H9 (cell line): Measurements from ENCODE around the gene CASP8. TPM values are rescaled to one million over a fixed set of nuclear protein-coding genes. Genes with fewer than 3 reads are reported as not detected.

ENCODE experiments used
- DNase-seq: peaks from one replicate; pipeline ENCODE4 v3.0.0-alpha.2; 2017
- H2AFZ ChIP-seq: one replicate; pipeline ENCODE4 v1.6.1; 2013; ENCODE audit warnings: mild to moderate bottlenecking, low read length, control low read depth, moderate library complexity
- H2AK5ac ChIP-seq: 2 replicates; pipeline ENCODE4 v1.6.1; 2013; ENCODE audit warnings: low read length, control low read depth, mixed read lengths; ENCODE audit not compliant: insufficient read length
- H2BK120ac ChIP-seq: one replicate; pipeline ENCODE4 v1.6.1; 2013; ENCODE audit warnings: low read depth, mild to moderate bottlenecking, low read length, control low read depth, inconsistent platforms; ENCODE audit not compliant: poor library complexity, severe bottlenecking
- H2BK12ac ChIP-seq: 2 replicates; pipeline ENCODE4 v1.6.1; 2013; ENCODE audit warnings: low read length, control low read depth, mixed read lengths, low read depth; ENCODE audit not compliant: insufficient read length
- H2BK15ac ChIP-seq: 2 replicates; pipeline ENCODE4 v1.6.1; 2013; ENCODE audit warnings: low read depth, low read length, control low read depth
- H2BK20ac ChIP-seq: one replicate; pipeline ENCODE4 v1.6.1; 2013; ENCODE audit warnings: low read depth, mild to moderate bottlenecking, low read length, control low read depth, inconsistent platforms; ENCODE audit not compliant: poor library complexity, severe bottlenecking
- H2BK5ac ChIP-seq: 2 replicates; pipeline ENCODE4 v1.6.1; 2013; ENCODE audit warnings: low read length, control low read depth, mixed read lengths; ENCODE audit not compliant: insufficient read length
- H3K14ac ChIP-seq: 2 replicates; pipeline ENCODE4 v1.6.1; 2013; ENCODE audit warnings: low read length, control low read depth; ENCODE audit not compliant: insufficient read depth
- H3K18ac ChIP-seq: 2 replicates; pipeline ENCODE4 v1.6.1; 2013; ENCODE audit warnings: low read depth, mild to moderate bottlenecking, mixed read lengths, low read length, control low read depth; ENCODE audit not compliant: insufficient read length
- H3K23ac ChIP-seq: 2 replicates; pipeline ENCODE4 v1.6.1; 2013; ENCODE audit warnings: low read length, control low read depth, mixed read lengths, low read depth; ENCODE audit not compliant: insufficient read length
- H3K23me2 ChIP-seq: 2 replicates; pipeline ENCODE4 v1.6.1; 2013; ENCODE audit warnings: low read depth, mild to moderate bottlenecking, mixed read lengths, low read length, control low read depth; ENCODE audit not compliant: insufficient read length, poor library complexity, severe bottlenecking
- H3K27ac ChIP-seq: 2 replicates; pipeline ENCODE4 v1.5.1; 2013; ENCODE audit warnings: low read length, control low read depth, mixed read lengths, low read depth; ENCODE audit not compliant: insufficient read length
- H3K27me3 ChIP-seq: 2 replicates; pipeline ENCODE4 v1.6.1; 2013; ENCODE audit warnings: low read length, control low read depth, inconsistent platforms; ENCODE audit not compliant: insufficient read depth
- H3K4ac ChIP-seq: 2 replicates; pipeline ENCODE4 v1.6.1; 2013; ENCODE audit warnings: low read depth, mild to moderate bottlenecking, control low read depth, inconsistent platforms, low read length, moderate library complexity
- H3K4me1 ChIP-seq: 2 replicates; pipeline ENCODE4 v1.6.1; 2013; ENCODE audit warnings: low read length, control low read depth, inconsistent platforms; ENCODE audit not compliant: insufficient read depth
- H3K4me2 ChIP-seq: 2 replicates; pipeline ENCODE4 v1.6.1; 2013; ENCODE audit warnings: low read length, control low read depth, mixed read lengths; ENCODE audit not compliant: insufficient read length, insufficient read depth
- H3K56ac ChIP-seq: 2 replicates; pipeline ENCODE4 v1.6.1; 2013; ENCODE audit warnings: low read depth, mild to moderate bottlenecking, mixed read lengths, low read length, control low read depth; ENCODE audit not compliant: insufficient read length
- H3K79me1 ChIP-seq: 2 replicates; pipeline ENCODE4 v1.6.1; 2013; ENCODE audit warnings: low read depth, mild to moderate bottlenecking, moderate library complexity, low read length, control low read depth, inconsistent platforms; ENCODE audit not compliant: insufficient read depth, poor library complexity, severe bottlenecking
- H3K79me2 ChIP-seq: 2 replicates; pipeline ENCODE4 v1.6.1; 2013; ENCODE audit warnings: low read length, control low read depth, inconsistent platforms; ENCODE audit not compliant: insufficient read depth
- H3K9ac ChIP-seq: 2 replicates; pipeline ENCODE4 v1.6.1; 2013; ENCODE audit warnings: low read length, control low read depth, mixed read lengths; ENCODE audit not compliant: insufficient read length; ENCODE audit errors: extremely low read depth
- H3K9me3 ChIP-seq: one replicate; pipeline ENCODE4 v1.6.1; 2013; ENCODE audit warnings: low read depth, low read length, inconsistent platforms; ENCODE audit not compliant: control insufficient read depth
- H3T11ph ChIP-seq: one replicate; pipeline ENCODE4 v1.6.1; 2013; ENCODE audit warnings: mild to moderate bottlenecking, low read length, control low read depth, inconsistent platforms
- H4K20me1 ChIP-seq: one replicate; pipeline ENCODE4 v1.6.1; 2013; ENCODE audit not compliant: control insufficient read depth, insufficient read length, insufficient read depth
- H4K5ac ChIP-seq: 2 replicates; pipeline ENCODE4 v1.6.1; 2013; ENCODE audit warnings: low read depth, mild to moderate bottlenecking, mixed read lengths, low read length, control low read depth; ENCODE audit not compliant: insufficient read length
- H4K8ac ChIP-seq: replicated peaks from 2 replicates; pipeline ENCODE4 v1.6.1; 2013; ENCODE audit warnings: low read length, control low read depth, mixed read lengths, low read depth; ENCODE audit not compliant: insufficient read length
- H4K91ac ChIP-seq: 2 replicates; pipeline ENCODE4 v1.6.1; 2013; ENCODE audit warnings: low read depth, mild to moderate bottlenecking, moderate library complexity, mixed read lengths, low read length, control low read depth; ENCODE audit not compliant: insufficient read length
- H3K27ac Mint-ChIP-seq, 3 experiments: 2 replicates in 2 of 3; 3 replicates in 1 of 3; pipeline ENCODE4 v1.8.0; 2020 to 2021; ENCODE audit warnings: mixed read lengths in 3 of 3, mild to moderate bottlenecking in 1 of 3, moderate library complexity in 1 of 3
- H3K27me3 Mint-ChIP-seq: 2 replicates; pipeline ENCODE4 v1.8.0; 2021; ENCODE audit warnings: low read depth, mild to moderate bottlenecking, moderate library complexity, mixed read lengths
- H3K36me3 Mint-ChIP-seq, 3 experiments: 2 replicates in 2 of 3; 3 replicates in 1 of 3; pipeline ENCODE4 v1.8.0; 2020 to 2021; ENCODE audit warnings: low read depth in 3 of 3, mixed read lengths in 3 of 3; ENCODE audit not compliant: insufficient read depth in 1 of 3
- H3K4me1 Mint-ChIP-seq, 2 experiments: 2 replicates each; pipeline ENCODE4 v1.8.0; 2020; ENCODE audit warnings: mixed read lengths in 2 of 2
- H3K4me3 Mint-ChIP-seq, 2 experiments: 2 replicates in 1 of 2; 3 replicates in 1 of 2; pipeline ENCODE4 v1.8.0; 2020 to 2021; ENCODE audit warnings: mild to moderate bottlenecking in 2 of 2, mixed read lengths in 2 of 2, moderate library complexity in 1 of 2
- H3K9me3 Mint-ChIP-seq, 2 experiments: 2 replicates in 1 of 2; 3 replicates in 1 of 2; pipeline ENCODE4 v1.8.0; 2020; ENCODE audit warnings: mild to moderate bottlenecking in 2 of 2, mixed read lengths in 2 of 2, moderate library complexity in 1 of 2
- WGBS: extraction: QIAGEN DNeasy Blood & Tissue Kit; methylation state at CpG from one replicate; pipeline ENCODE4 v1.1.7; 2013; ENCODE audit warnings: missing lambda C conversion rate, low lambda C conversion rate, mixed read lengths; ENCODE audit not compliant: insufficient read length; ENCODE audit errors: extremely low coverage; 5-methylcytosine and 5-hydroxymethylcytosine counted together
- total RNA-seq: library from RNA; stranded (reverse); gene quantifications from 2 replicates; pipeline ENCODE4 v1.2.1, GENCODE V29; 2021
- TF ChIP-seq, protein P1 (sequence below): fragments of 200-600 bp; sonication (generic); conservative IDR thresholded peaks from 3 replicates; pipeline ENCODE4 v1.8.0; 2021; ENCODE audit warnings: antibody characterized with exemption, mild to moderate bottlenecking

Gene CASP8
- total RNA-seq, 1 experiment from 2014 or later: 10.0 TPM

DNA sequence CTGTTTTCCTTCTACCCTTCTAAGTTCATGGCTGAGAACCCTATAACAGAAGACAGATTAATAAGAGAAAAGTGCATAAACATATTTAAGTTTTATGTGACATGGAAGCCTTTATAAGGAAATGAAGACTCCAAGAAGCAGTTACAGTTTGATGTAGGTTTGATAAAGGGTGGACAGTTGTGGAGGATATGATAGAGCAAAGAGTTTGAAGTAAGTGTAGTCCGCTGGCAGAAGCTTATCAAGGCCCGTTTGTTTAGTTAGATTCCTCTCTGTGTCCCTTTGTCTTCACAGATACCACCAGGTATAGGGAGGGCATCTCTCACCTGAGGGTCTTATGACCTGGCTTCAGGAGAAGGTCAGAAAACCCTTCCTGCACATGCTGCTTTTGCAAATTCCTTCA, 10.4 kb upstream of the CASP8 start:
- Histone ChIP-seq H2BK20ac (no peak overlapping the region), H3K79me2 (no peaks in the 10 kb centered on the region), H3K9me3 (no peaks in the 10 kb centered on the region), H3K4me1 (peaks cover 5% of the 10 kb centered on the region), H4K91ac (no peak overlapping the region), H4K20me1 (no peaks in the 10 kb centered on the region), H3T11ph (no peak overlapping the region), H2BK5ac (no peak overlapping the region), H3K9ac (no peak overlapping the region), H3K27me3 (no peaks in the 10 kb centered on the region), H3K56ac (no peak overlapping the region), H2AK5ac (no peak overlapping the region), H2BK120ac (no peak overlapping the region), H3K79me1 (no peaks in the 10 kb centered on the region), H2BK15ac (no peak overlapping the region), H4K5ac (no peak overlapping the region), H2AFZ (no peak overlapping the region), H2BK12ac (no peak overlapping the region), H3K4ac (no peak overlapping the region), H3K14ac (no peak overlapping the region), H3K23ac (no peak overlapping the region), H3K23me2 (no peaks in the 10 kb centered on the region), H3K4me2 (no peak overlapping the region), H3K27ac (no peak overlapping the region), H4K8ac (no peak overlapping the region), H3K18ac (no peak overlapping the region)
- H3K27me3 Mint-ChIP-seq: no peaks in the 10 kb centered on the region
- no peak overlapping the region for H3K27ac Mint-ChIP-seq
- no peak overlapping the region for H3K4me3 Mint-ChIP-seq
- peaks cover 8 to 9% of the 10 kb centered on the region in 2 experiments for H3K4me1 Mint-ChIP-seq
- DNase-seq: no peak
- peaks cover 2 to 3% of the 10 kb centered on the region in 2 experiments; a peak in 2 of 5 replicates for H3K9me3 Mint-ChIP-seq
- TF ChIP-seq, protein P1, sequence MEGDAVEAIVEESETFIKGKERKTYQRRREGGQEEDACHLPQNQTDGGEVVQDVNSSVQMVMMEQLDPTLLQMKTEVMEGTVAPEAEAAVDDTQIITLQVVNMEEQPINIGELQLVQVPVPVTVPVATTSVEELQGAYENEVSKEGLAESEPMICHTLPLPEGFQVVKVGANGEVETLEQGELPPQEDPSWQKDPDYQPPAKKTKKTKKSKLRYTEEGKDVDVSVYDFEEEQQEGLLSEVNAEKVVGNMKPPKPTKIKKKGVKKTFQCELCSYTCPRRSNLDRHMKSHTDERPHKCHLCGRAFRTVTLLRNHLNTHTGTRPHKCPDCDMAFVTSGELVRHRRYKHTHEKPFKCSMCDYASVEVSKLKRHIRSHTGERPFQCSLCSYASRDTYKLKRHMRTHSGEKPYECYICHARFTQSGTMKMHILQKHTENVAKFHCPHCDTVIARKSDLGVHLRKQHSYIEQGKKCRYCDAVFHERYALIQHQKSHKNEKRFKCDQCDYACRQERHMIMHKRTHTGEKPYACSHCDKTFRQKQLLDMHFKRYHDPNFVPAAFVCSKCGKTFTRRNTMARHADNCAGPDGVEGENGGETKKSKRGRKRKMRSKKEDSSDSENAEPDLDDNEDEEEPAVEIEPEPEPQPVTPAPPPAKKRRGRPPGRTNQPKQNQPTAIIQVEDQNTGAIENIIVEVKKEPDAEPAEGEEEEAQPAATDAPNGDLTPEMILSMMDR: no peak
- peaks cover 0 to 2% (median 0%) of the 10 kb centered on the region in 3 experiments; a peak in 2 of 7 replicates for H3K36me3 Mint-ChIP-seq
- no CpG with 5 or more reads among the region's 2 CpGs for WGBS
